GM12801 (cell line): ENCODE data around the gene ZNF479.
"Not testable (repeated sequence)": the region's sequence is repeated elsewhere in the genome, so short reads cannot be mapped to it uniquely, and the experiment has no call there.

Source experiments
- TF ChIP-seq, protein P1 (sequence below): IDR thresholded peaks from one replicate; pipeline ENCODE4 v1.5.1; 2011; ENCODE audit warnings: control low read depth; ENCODE audit not compliant: insufficient read length; ENCODE audit errors: extremely low read depth

ZNF479 gene

DNA sequence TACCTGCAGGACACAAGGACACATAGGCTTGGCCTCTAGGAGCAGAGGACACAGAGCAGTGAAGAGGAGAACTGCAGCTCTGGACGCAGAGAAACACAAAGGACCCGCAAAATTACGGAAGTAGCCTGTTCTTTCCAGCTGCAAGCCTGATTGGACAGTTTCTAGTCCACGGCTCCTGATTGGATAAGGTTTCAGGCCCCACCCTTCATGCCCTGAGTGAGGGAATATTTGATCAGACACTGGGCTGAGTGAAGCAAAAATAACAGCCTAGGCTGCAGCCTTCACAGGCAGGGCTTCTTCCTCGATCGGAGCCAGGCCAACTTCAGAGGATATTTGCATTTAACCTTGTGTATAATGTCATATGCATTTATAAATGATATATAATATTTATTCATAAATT, at the start of gene ZNF479:
TSS of gene ZNF479 (minus strand) at position 101 of the 400 bp plus-strand sequence. CDS start 112 bp downstream, outside the sequence.
- TF ChIP-seq, protein P1, sequence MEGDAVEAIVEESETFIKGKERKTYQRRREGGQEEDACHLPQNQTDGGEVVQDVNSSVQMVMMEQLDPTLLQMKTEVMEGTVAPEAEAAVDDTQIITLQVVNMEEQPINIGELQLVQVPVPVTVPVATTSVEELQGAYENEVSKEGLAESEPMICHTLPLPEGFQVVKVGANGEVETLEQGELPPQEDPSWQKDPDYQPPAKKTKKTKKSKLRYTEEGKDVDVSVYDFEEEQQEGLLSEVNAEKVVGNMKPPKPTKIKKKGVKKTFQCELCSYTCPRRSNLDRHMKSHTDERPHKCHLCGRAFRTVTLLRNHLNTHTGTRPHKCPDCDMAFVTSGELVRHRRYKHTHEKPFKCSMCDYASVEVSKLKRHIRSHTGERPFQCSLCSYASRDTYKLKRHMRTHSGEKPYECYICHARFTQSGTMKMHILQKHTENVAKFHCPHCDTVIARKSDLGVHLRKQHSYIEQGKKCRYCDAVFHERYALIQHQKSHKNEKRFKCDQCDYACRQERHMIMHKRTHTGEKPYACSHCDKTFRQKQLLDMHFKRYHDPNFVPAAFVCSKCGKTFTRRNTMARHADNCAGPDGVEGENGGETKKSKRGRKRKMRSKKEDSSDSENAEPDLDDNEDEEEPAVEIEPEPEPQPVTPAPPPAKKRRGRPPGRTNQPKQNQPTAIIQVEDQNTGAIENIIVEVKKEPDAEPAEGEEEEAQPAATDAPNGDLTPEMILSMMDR, result not testable (repeated sequence)

DNA sequence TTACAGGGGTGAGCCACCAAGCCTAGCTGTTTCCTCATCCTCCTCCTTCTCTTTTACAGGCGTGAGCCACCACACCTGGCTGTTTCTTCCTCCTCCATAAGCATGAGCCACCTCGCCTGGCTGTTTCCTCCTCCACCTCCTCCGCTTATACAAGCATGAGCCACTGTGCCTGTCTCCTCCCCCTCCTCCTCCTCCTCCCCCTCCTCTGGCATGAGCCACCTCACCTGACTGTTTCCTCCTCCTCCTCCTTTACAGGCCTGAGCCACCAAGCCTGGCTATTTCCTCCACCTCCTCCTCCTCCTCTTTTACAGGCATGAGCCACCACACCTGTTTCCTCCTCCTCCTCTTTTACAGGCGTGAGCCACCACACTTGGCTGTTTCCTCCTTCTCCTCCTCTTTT, 49.8 kb upstream of the ZNF479 start:
- TF ChIP-seq, protein P1, result no peak

DNA sequence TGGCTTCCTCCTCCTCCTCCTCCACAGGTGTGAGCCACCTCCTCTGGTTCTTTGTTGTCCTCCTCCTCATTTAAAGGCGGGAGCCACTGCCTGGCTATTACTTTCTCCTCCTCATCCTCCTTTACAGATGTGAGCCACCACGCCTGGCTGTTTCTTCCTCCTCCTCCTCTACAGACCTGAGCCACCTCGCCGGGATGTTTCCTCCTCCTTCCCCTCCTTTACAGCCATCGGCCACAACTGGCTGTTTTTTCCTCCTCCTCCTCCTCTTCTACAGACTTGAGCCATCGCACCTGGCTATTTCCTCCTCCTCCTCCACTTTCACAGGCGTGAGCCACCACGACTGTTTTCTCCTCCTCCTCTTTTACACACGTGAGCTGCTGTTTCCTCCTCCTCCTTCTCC, 49.0 kb upstream of the ZNF479 start:
- TF ChIP-seq, protein P1, result no peak

DNA sequence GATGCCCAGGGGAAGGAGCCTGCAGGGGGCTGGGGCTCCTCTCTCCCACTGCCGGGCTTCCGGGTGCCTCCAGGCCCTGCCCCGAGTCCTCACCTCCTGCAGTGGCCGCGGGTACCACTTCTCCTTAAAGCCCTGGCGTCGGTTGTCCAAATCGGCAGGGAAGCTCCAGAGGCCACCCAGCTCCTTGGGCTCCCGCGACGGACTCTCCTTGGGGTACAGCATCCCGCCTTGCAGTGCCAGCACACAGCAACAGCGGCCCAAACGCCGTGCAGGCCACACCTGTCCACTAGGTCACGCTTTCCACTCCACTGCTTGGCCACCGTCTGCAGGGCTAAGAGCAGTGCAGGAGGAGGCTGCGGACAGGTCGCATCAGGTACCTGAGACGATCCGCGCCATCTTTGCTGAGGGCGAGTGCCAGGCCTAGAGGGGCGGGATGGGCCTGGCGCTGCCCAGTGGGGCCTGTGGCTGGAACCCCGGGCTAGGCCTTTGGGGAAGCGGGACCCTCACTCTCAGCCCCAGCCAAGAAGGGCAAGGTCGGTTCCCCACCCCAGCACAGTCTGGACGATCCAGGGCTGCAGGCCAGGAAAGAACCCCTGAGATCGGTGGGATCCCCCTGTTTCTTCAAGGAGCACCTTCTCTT, 47.7 kb upstream of the ZNF479 start:
- TF ChIP-seq, protein P1, result no peak

DNA sequence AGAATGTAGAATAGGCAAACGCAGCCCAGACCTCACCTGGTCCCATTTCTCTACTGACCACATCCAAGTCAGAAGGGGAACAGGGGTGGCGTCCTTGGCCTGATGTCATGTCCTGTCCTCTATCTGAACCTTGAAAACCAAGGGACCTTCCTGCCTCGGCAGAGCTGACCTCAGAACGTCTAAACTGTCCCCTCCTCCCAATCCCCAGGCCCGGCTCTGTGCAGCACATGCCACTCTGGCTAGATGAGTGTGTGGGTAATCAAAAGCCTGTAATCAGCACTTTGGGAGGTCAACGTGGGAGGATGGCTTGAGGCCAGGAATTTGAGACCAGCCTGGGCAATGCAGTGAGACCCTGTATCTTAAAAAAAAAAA, 46.5 kb upstream of the ZNF479 start:
- TF ChIP-seq, protein P1, result no peak

DNA sequence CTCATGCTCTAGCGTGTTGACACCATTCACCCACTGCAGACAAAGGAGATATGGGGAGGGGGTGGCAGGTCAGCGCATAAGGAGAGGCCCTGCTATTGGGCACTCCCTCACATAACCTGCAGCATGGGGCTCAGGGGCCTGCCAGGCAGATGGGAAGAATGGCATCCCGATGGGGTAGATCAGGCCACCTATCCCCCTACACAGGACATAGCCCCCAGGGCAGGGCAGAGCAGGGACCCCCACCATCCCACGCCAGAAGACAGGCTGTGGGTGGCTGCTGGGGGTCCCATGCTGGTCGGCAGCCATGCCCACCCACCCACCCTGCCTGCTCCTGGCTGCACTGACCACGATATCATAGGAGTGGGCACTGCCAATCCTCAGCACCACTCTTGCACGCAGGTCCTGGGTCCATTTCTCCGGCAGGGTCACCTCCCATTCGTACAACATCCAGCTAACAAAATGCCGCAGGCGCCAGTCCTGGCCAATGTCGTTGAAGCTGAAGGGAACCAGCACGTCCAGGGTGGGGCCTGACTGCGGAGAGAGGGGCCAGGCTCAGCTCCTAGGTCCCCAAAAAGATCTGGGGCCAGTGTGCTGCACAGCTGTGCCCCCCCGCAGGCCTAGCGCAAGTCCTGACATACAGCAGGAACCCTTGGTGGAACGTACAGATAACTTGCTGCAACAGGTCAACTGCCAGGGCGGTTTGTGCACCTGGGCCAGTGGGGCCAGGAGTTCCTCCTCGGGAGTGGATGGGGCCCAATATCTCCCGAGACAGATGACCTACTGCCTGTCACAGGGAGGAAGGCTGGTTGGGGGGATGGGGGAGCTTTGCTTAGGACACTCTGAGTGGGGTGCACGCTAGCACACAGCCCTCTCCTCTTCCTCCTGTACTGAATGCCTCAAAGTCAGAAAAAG, 45.9 kb upstream of the ZNF479 start:
- TF ChIP-seq, protein P1, result no peak

DNA sequence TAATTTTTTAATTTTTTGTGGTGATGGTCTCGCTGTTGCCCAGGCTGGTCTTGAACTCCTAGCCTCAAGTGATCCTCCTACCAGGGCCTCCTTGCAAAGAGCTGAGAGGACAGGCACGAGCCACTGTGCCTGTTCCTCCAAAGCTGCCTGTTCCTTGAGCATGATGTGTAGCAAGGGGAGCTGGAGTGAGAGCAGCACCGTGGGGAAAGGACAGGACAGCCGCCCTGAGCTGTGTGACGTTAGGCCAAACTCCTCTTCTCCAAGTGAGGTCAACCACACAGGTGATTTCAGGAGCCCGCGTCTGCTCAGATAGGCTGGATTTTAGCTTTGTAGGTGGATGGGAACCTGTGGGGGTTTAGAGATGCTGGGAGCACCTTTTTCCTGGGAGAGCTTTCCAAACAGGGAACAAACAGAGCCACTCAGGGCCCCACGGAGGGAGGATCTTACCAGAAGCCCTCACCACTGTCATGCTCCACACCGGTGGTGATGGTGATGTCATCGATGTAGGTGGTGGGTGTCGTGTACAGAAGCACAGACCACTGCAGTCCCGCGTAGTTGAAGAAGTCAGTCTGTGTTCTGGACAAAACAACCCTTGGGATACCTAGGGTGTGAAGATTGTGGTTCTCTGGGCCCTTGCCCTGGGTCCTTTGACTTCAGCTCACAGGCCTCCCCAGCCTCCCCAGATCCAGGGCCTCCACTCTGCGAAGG, 44.8 kb upstream of the ZNF479 start:
- TF ChIP-seq, protein P1, result no peak
